ENCODE results near the gene PRLHR.

DNA sequence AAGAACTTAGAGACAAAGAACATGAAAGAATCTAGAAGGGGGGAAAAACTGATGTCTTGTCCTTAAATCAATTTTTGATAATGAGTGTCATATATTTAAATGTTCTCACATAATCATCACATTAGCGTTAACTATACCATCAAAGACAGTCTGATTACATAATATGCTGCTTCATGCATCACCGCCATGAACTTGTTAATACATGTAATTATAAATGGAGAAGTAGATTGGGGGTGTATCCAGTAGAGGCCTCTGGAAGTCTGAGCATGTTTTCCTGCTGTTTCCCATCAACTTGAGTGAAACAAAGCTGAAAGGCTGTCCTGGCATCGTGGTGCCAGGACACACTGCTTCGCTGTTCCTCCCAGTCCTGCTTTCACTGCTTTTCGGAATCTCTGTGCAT, 48.2 kb downstream of the PRLHR start:
- TF ChIP-seq CTCF (IDR thresholded peaks at IDR 0.05; ENCODE audit: low read depth, low read length, poor library complexity, severe bottlenecking) (no peak), EZH2phosphoT487 (IDR thresholded peaks at IDR 0.05; ENCODE audit: borderline replicate concordance, low read length) (no peak)

Measured in DOHH2 (cell line).